ENCODE results near the gene MAP4K3. TPM values are rescaled to one million over a fixed set of nuclear protein-coding genes. Genes with fewer than 3 reads are reported as not detected.

The MAP4K3 gene
- total RNA-seq, 1 experiment from 2014 or later, result 35.5 TPM

- TF ChIP-seq CTCF (conservative IDR thresholded peaks at IDR 0.05; ENCODE audit: low read depth, low read length), result no peak
- no peak for TF ChIP-seq EZH2 (IDR thresholded peaks at IDR 0.05; ENCODE audit: borderline replicate concordance, low read depth, low read length, poor library complexity, severe bottlenecking)
- Histone ChIP-seq H3K4me3 (ENCODE audit: low read depth, low read length, poor library complexity, severe bottlenecking) (no peak overlapping the region), H3K36me3 (ENCODE audit: insufficient read depth, low read length, poor library complexity, severe bottlenecking) (no peaks in the 10 kb centered on the region), H3K27ac (ENCODE audit: low read depth, low read length, poor library complexity, severe bottlenecking) (no peak overlapping the region), H3K9me3 (ENCODE audit: low read depth, low read length, poor library complexity, severe bottlenecking) (no peaks in the 10 kb centered on the region), H3K27me3 (replicated peaks; ENCODE audit: insufficient read depth, low read depth, low read length, poor library complexity) (no peaks in the 10 kb centered on the region), H3K4me1 (ENCODE audit: insufficient read depth, low read length, poor library complexity, severe bottlenecking) (no peaks in the 10 kb centered on the region)
- DNase-seq (ENCODE audit: low spot score), result no peak
- POLR2A ChIA-PET (ENCODE audit: low non-redundant PET), result no interaction called here
- intact Hi-C loops (cut with micrococcal nuclease; ENCODE audit: unreplicated experiment), result no loop called here
- CTCF ChIA-PET, result no interaction called here
- no TSS peak for BruUV-seq (replicated peaks)
These were observed 11.1 kb upstream of the MAP4K3 start for GRCh38 chr2:39448169-39448502.

- Histone ChIP-seq H3K36me3 (ENCODE audit: insufficient read depth, low read length, poor library complexity, severe bottlenecking) (no peaks in the 10 kb centered on the region), H3K27ac (ENCODE audit: low read depth, low read length, poor library complexity, severe bottlenecking) (no peak overlapping the region), H3K27me3 (replicated peaks; ENCODE audit: insufficient read depth, low read depth, low read length, poor library complexity) (no peaks in the 10 kb centered on the region), H3K4me1 (ENCODE audit: insufficient read depth, low read length, poor library complexity, severe bottlenecking) (no peaks in the 10 kb centered on the region), H3K9me3 (ENCODE audit: low read depth, low read length, poor library complexity, severe bottlenecking) (no peaks in the 10 kb centered on the region), H3K4me3 (ENCODE audit: low read depth, low read length, poor library complexity, severe bottlenecking) (no peak overlapping the region)
- TF ChIP-seq EZH2 (IDR thresholded peaks at IDR 0.05; ENCODE audit: borderline replicate concordance, low read depth, low read length, poor library complexity, severe bottlenecking), result no peak
- TF ChIP-seq CTCF (conservative IDR thresholded peaks at IDR 0.05; ENCODE audit: low read depth, low read length), result no peak
- BruUV-seq (replicated peaks), result no TSS peak
- CTCF ChIA-PET, result no interaction called here
- POLR2A ChIA-PET (ENCODE audit: low non-redundant PET), result no interaction called here
- intact Hi-C loops (cut with micrococcal nuclease; ENCODE audit: unreplicated experiment), result no loop called here
- no peak for DNase-seq (ENCODE audit: low spot score)
These were observed 10.4 kb upstream of the MAP4K3 start for GRCh38 chr2:39447266-39448168.

- no TSS peak for BruUV-seq (replicated peaks)
- intact Hi-C loops (cut with micrococcal nuclease; ENCODE audit: unreplicated experiment), result no loop called here
These were observed 8.8 kb upstream of the MAP4K3 start for GRCh38 chr2:39445934-39446333.

More at GRCh38 chr2:39445934-39446333, 8.8 kb upstream of the MAP4K3 start:
- no peaks in the 10 kb centered on the region for H3K36me3 ChIP-seq (ENCODE audit: insufficient read depth, low read length, poor library complexity, severe bottlenecking)
- no peaks in the 10 kb centered on the region for H3K27me3 ChIP-seq (replicated peaks; ENCODE audit: insufficient read depth, low read depth, low read length, poor library complexity)
- CTCF ChIA-PET, result no interaction called here
- POLR2A ChIA-PET (ENCODE audit: low non-redundant PET), result no interaction called here
- DNase-seq (ENCODE audit: low spot score), result no peak
- H3K4me3 ChIP-seq (ENCODE audit: low read depth, low read length, poor library complexity, severe bottlenecking), result no peak overlapping the region
- TF ChIP-seq CTCF (conservative IDR thresholded peaks at IDR 0.05; ENCODE audit: low read depth, low read length) (no peak), EZH2 (IDR thresholded peaks at IDR 0.05; ENCODE audit: borderline replicate concordance, low read depth, low read length, poor library complexity, severe bottlenecking) (no peak)
- H3K4me1 ChIP-seq (ENCODE audit: insufficient read depth, low read length, poor library complexity, severe bottlenecking), result no peaks in the 10 kb centered on the region
- no peak overlapping the region for H3K27ac ChIP-seq (ENCODE audit: low read depth, low read length, poor library complexity, severe bottlenecking)
- H3K9me3 ChIP-seq (ENCODE audit: low read depth, low read length, poor library complexity, severe bottlenecking), result no peaks in the 10 kb centered on the region

Measured in A673 (cell line).